ENCODE results near the gene HIGD1A.

HIGD1A gene

DNA sequence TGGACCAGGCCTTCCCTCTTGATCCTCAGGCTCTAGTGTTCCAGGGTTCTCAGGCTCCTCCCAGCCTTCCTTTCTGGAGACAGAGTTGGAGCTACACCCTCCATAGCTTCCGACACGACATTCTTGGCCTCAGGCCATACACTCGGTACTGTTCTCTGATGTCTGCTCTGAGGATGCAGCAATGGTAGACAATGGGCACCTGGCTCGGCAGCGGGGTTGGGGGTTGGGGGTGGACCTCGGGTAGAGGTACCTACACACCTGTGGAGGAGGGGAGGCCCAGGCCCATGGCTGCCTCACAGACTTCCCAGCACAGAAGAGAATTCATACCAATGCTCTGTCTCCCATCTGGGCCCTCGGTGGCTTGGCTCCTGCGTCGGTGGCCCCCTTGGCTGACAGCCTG lies 52.7 kb downstream of the HIGD1A start:
- no peak for ATAC-seq
- TF ChIP-seq TOX (CRISPR knock-in tag; IDR thresholded peaks at IDR 0.05; ENCODE audit: borderline replicate concordance) (no peak), ZC3H10 (CRISPR knock-in tag; IDR thresholded peaks at IDR 0.05) (no peak)

DNA sequence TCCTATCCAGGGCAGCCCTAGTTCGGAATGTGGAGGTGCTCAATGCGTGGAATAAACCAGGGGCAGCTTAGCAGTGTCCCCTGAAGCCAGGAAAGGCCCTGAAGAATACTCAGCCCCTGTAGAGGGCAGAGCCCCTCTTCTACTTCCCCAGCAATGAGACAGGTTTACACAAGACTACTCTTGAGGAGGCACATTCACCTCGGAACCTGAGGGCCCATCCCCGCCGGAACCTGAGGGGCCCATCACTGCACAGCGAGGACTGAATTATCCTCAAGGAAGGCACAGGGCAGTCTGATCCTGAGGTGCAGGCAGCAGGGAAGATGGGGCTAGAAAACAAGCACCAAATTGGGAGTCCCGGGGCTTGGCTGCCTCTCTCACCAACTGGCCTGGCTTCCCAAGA lies 53.5 kb downstream of the HIGD1A start:
- no peak for ATAC-seq
- no peak for TF ChIP-seq PATZ1 (CRISPR knock-in tag; IDR thresholded peaks at IDR 0.05; ENCODE audit: borderline replicate concordance)

DNA sequence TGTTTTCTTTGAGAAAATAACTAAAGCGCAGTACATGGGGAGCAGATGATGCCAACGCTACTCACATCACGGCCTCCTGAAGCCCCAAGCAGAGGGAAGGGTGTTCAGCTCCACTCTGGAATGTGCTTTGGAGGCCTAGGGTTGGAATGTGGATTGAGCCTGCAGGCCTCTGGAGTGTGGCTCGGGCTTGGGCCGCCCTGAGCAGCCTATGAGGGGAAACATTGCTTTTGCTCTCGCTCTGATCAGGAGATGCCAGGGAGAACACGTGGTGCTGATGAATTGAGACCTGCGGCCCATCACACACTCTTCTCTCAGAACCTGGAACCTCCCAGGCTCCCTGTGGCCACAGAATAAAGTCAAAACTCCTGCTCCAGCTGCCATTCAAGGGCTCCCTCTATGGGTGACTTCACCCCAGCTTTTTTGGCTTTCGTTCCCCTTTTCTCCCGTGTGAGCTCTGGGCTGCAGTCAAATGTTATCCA lies 54.5 kb downstream of the HIGD1A start:
- peak; percentile 62 for ATAC-seq

DNA sequence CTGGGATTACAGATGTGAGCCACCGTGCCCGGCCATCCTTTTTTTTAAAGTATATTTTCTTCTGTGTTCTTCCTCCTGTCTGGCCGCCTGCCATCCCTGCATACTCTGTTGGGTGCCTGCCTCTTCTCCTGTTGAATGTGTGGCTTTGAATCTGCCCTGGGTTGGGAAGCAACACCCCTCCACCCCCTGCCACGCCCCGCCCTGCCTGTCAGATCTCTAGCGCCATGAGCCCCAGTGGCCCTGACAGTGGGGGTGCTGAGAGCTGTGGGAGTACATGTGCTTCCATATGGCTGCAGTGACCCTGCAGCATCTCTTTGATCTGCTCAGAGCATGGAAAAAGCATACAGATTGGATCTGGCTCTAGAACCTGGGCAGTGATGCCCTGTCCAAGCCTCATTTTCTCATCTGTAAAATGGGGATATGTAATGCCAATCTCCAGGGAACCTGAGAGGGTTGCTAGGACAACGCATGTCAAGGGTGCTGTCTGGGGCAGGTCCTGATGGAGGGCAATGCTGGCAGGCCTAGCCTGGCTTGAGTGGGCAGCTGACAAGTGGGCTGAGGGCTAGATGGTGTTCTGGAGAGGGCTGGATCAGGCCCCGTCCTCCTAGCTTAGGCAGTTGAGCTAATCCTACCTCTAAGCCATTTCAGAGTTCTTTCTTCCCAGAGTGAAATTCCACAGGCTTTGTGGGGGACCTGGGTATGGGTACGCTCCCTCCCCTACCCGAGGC lies 55.1 kb downstream of the HIGD1A start:
- ATAC-seq, result no peak
- TF ChIP-seq ZNF8 (CRISPR knock-in tag; IDR thresholded peaks at IDR 0.05) (no peak), SNAI2 (CRISPR knock-in tag; IDR thresholded peaks at IDR 0.05) (no peak), ESRRG (CRISPR knock-in tag; IDR thresholded peaks at IDR 0.05) (no peak)

More for the DNA sequence above, 54.5 kb downstream of the HIGD1A start:
- TF ChIP-seq ZFP30 (CRISPR knock-in tag; IDR thresholded peaks at IDR 0.05) (no peak), BACH2 (CRISPR knock-in tag; IDR thresholded peaks at IDR 0.05; ENCODE audit: borderline replicate concordance) (no peak), CREB5 (CRISPR knock-in tag; IDR thresholded peaks at IDR 0.05; ENCODE audit: low read depth) (no peak), PATZ1 (CRISPR knock-in tag; IDR thresholded peaks at IDR 0.05; ENCODE audit: borderline replicate concordance) (no peak), ISL1 (CRISPR knock-in tag; IDR thresholded peaks at IDR 0.05) (no peak), ZC3H10 (CRISPR knock-in tag; IDR thresholded peaks at IDR 0.05) (no peak), ZNF70 (CRISPR knock-in tag; IDR thresholded peaks at IDR 0.05) (no peak), ARNTL (CRISPR knock-in tag; IDR thresholded peaks at IDR 0.05; ENCODE audit: borderline replicate concordance, low read depth) (no peak), OSR1 (CRISPR knock-in tag; IDR thresholded peaks at IDR 0.05) (no peak), PPARA (CRISPR knock-in tag; IDR thresholded peaks at IDR 0.05; ENCODE audit: borderline replicate concordance) (no peak), ZNF565 (CRISPR knock-in tag; conservative IDR thresholded peaks at IDR 0.05; ENCODE audit: low read depth) (no peak), ESRRG (CRISPR knock-in tag; IDR thresholded peaks at IDR 0.05) (no peak), CSRNP3 (CRISPR knock-in tag; IDR thresholded peaks at IDR 0.05) (no peak), ZNF8 (CRISPR knock-in tag; IDR thresholded peaks at IDR 0.05) (no peak), RARB (CRISPR knock-in tag; IDR thresholded peaks at IDR 0.05) (no peak)
- TF ChIP-seq, protein P1, sequence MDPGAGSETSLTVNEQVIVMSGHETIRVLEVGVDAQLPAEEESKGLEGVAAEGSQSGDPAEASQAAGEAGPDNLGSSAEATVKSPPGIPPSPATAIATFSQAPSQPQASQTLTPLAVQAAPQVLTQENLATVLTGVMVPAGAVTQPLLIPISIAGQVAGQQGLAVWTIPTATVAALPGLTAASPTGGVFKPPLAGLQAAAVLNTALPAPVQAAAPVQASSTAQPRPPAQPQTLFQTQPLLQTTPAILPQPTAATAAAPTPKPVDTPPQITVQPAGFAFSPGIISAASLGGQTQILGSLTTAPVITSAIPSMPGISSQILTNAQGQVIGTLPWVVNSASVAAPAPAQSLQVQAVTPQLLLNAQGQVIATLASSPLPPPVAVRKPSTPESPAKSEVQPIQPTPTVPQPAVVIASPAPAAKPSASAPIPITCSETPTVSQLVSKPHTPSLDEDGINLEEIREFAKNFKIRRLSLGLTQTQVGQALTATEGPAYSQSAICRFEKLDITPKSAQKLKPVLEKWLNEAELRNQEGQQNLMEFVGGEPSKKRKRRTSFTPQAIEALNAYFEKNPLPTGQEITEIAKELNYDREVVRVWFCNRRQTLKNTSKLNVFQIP (CRISPR knock-in tag; IDR thresholded peaks at IDR 0.05; ENCODE audit: borderline replicate concordance, low read depth), result no peak

- ATAC-seq, result no peak
- TF ChIP-seq OSR1 (CRISPR knock-in tag; IDR thresholded peaks at IDR 0.05) (no peak), ARNTL (CRISPR knock-in tag; IDR thresholded peaks at IDR 0.05; ENCODE audit: borderline replicate concordance, low read depth) (no peak), CREB5 (CRISPR knock-in tag; IDR thresholded peaks at IDR 0.05; ENCODE audit: low read depth) (no peak), ESRRG (CRISPR knock-in tag; IDR thresholded peaks at IDR 0.05) (no peak), ZNF565 (CRISPR knock-in tag; conservative IDR thresholded peaks at IDR 0.05; ENCODE audit: low read depth) (no peak), ISL1 (CRISPR knock-in tag; IDR thresholded peaks at IDR 0.05) (no peak), PATZ1 (CRISPR knock-in tag; IDR thresholded peaks at IDR 0.05; ENCODE audit: borderline replicate concordance) (no peak), GLIS3 (CRISPR knock-in tag; IDR thresholded peaks at IDR 0.05) (no peak), PPARA (CRISPR knock-in tag; IDR thresholded peaks at IDR 0.05; ENCODE audit: borderline replicate concordance) (no peak), TCF4 (CRISPR knock-in tag; IDR thresholded peaks at IDR 0.05; ENCODE audit: borderline replicate concordance) (no peak), BACH2 (CRISPR knock-in tag; IDR thresholded peaks at IDR 0.05; ENCODE audit: borderline replicate concordance) (no peak), ZNF70 (CRISPR knock-in tag; IDR thresholded peaks at IDR 0.05) (no peak)
Observed at GRCh38 chr3:42747581-42747980, 56.7 kb downstream of the HIGD1A start.
